Thyroid gland (tissue), 4 donors: ENCODE data around the gene ADIPOR1. TPM values are rescaled to one million over a fixed set of nuclear protein-coding genes. Genes with fewer than 3 reads are reported as not detected.

Experiments
- DNase-seq, 2 donors: peaks; one replicate each; pipeline ENCODE4 v3.0.0-alpha.2; 2019
- H3K27ac ChIP-seq, 3 donors: fragments of 200-600 bp; sonication (generic); 1 replicate in 2 of 3; 2 replicates in 1 of 3; pipeline ENCODE4 v1.5.1; 2016 to 2019; ENCODE audit warnings: mild to moderate bottlenecking in 1 of 3, moderate library complexity in 1 of 3
- H3K27me3 ChIP-seq: fragments of 200-600 bp; sonication (generic); one replicate; pipeline ENCODE4 v1.5.1; 2019
- H3K36me3 ChIP-seq, 2 donors: fragments of 200-600 bp; sonication (generic); one replicate each; pipeline ENCODE4 v1.5.1; 2016 to 2019
- H3K4me1 ChIP-seq, 2 donors: fragments of 200-600 bp; sonication (generic); one replicate each; pipeline ENCODE4 v1.5.1; 2017 to 2019
- H3K4me3 ChIP-seq, 3 donors: fragments of 200-600 bp; sonication (generic); replicated peaks in 1 of 3; 1 replicate in 2 of 3; 2 replicates in 1 of 3; pipeline ENCODE4 v1.5.1; 2016; ENCODE audit warnings: mild to moderate bottlenecking in 1 of 3
- H3K9me3 ChIP-seq: fragments of 200-600 bp; sonication (generic); one replicate; pipeline ENCODE4 v1.5.1; 2017
- POLR2A ChIP-seq, 2 donors: fragments of 450-650 bp; IDR thresholded peaks; one replicate each; pipeline ENCODE4 v1.6.1; 2017; ENCODE audit warnings: antibody characterized with exemption in 2 of 2, mild to moderate bottlenecking in 2 of 2, moderate library complexity in 1 of 2
- WGBS, 2 donors: methylation state at CpG; one replicate each; pipeline ENCODE4 v1.1.5; 2017; 5-methylcytosine and 5-hydroxymethylcytosine counted together
- intact Hi-C: fragments of 100-400 bp; cut with DNase I; formaldehyde crosslinking; loops from one replicate; pipeline ENCODE4 v1.15.1; 2023
- total RNA-seq, 4 donors: library from RNA; depleted of rRNA; stranded (reverse); fragments of >200 nt; gene quantifications; one replicate each; pipeline ENCODE4 v1.2.3, GENCODE V29; 2016
- TF ChIP-seq, protein P1 (sequence below), 6 experiments: fragments of 200-600 bp in 3 of 6; fragments of 450-650 bp in 3 of 6; sonication (generic) in 3 of 6; IDR thresholded peaks; one replicate each; pipeline ENCODE4 v1.5.1; 2016 to 2019; ENCODE audit warnings: antibody characterized with exemption in 6 of 6, mild to moderate bottlenecking in 2 of 6, inconsistent platforms in 1 of 6, moderate library complexity in 1 of 6

Gene ADIPOR1
- total RNA-seq, 4 donors from 2014 or later = 76.3 to 108 (median 81.2) TPM

GRCh38 chr1:202966006-202966898, 8.1 kb upstream of the ADIPOR1 start:
- Histone ChIP-seq H3K4me1 (peaks cover 8 to 11% of the 10 kb centered on the region in 2 donors), H3K27me3 (no peaks in the 10 kb centered on the region), H3K27ac (peak overlapping the region; percentile 87 to 94 (median 89)), H3K36me3 (no peaks in the 10 kb centered on the region), H3K4me3 (peak overlapping the region; percentile 27 to 95 (median 71)), H3K9me3 (no peaks in the 10 kb centered on the region)
- no peak for DNase-seq
- TF ChIP-seq POLR2A (IDR thresholded peaks at IDR 0.05) = no peak
- TF ChIP-seq, protein P1, sequence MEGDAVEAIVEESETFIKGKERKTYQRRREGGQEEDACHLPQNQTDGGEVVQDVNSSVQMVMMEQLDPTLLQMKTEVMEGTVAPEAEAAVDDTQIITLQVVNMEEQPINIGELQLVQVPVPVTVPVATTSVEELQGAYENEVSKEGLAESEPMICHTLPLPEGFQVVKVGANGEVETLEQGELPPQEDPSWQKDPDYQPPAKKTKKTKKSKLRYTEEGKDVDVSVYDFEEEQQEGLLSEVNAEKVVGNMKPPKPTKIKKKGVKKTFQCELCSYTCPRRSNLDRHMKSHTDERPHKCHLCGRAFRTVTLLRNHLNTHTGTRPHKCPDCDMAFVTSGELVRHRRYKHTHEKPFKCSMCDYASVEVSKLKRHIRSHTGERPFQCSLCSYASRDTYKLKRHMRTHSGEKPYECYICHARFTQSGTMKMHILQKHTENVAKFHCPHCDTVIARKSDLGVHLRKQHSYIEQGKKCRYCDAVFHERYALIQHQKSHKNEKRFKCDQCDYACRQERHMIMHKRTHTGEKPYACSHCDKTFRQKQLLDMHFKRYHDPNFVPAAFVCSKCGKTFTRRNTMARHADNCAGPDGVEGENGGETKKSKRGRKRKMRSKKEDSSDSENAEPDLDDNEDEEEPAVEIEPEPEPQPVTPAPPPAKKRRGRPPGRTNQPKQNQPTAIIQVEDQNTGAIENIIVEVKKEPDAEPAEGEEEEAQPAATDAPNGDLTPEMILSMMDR (IDR thresholded peaks at IDR 0.05) = no peak
- WGBS, 2 donors = 42 to 50% methylated on average over 14 to 17 of the region's 18 CpGs
- intact Hi-C loops = loop anchor here (5.0 kb wide), 1 partner anchor 41 kb away; the partner anchor contains the start of gene TMEM183A

DNA sequence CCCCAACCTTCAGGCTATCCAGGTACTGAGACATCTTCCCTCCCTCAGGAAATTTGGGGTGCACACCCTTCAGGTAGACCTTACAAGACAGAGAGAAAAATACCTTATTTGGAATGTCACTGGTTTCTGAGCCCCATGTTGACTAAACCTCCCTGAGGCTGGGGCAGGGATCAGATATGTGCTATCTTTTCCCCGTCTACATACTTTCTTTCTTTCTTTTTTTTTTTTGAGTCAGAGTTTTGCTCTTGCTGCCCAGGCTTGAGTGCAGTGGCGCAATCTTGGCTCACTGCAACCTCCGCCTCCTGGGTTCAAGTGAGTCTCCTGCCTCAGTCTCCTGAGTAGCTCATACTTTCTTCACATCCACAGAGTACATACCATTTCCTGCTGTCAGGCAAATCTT, 7.3 kb upstream of the ADIPOR1 start:
- no peak for TF ChIP-seq POLR2A (IDR thresholded peaks at IDR 0.05)
- TF ChIP-seq, protein P1 (IDR thresholded peaks at IDR 0.05) = no peak
- H3K4me3 ChIP-seq = no peak overlapping the region
- no peaks in the 10 kb centered on the region for H3K36me3 ChIP-seq
- 88 to 91% methylated on average over 3 of the region's 3 CpGs for WGBS, 2 donors
- H3K27ac ChIP-seq = no peak overlapping the region
- DNase-seq = no peak
- H3K9me3 ChIP-seq = no peaks in the 10 kb centered on the region
- H3K27me3 ChIP-seq = no peaks in the 10 kb centered on the region
- H3K4me1 ChIP-seq = peaks cover 8 to 11% of the 10 kb centered on the region in 2 donors
- intact Hi-C loops = loop anchor here (5.0 kb wide), 1 partner anchor 42 kb away; the partner anchor contains the start of gene TMEM183A

GRCh38 chr1:202964791-202965410, 6.8 kb upstream of the ADIPOR1 start:
- whole genome bisulfite sequencing, 2 donors = 92 to 95% methylated on average over 6 of the region's 6 CpGs
- Histone ChIP-seq H3K4me3 (no peak overlapping the region), H3K9me3 (no peaks in the 10 kb centered on the region), H3K4me1 (peaks cover 8 to 11% of the 10 kb centered on the region in 2 donors), H3K27me3 (no peaks in the 10 kb centered on the region), H3K36me3 (no peaks in the 10 kb centered on the region), H3K27ac (no peak overlapping the region)
- intact Hi-C loops = loop anchor here (5.0 kb wide), 1 partner anchor 42 kb away; the partner anchor contains the start of gene TMEM183A
- DNase-seq = no peak
- TF ChIP-seq, protein P1 (IDR thresholded peaks at IDR 0.05) = no peak
- TF ChIP-seq POLR2A (IDR thresholded peaks at IDR 0.05) = no peak

GRCh38 chr1:202961220-202961880, 3.2 kb upstream of the ADIPOR1 start:
- intact Hi-C loops = no loop called here

More at GRCh38 chr1:202961220-202961880, 3.2 kb upstream of the ADIPOR1 start:
- H3K9me3 ChIP-seq = no peaks in the 10 kb centered on the region
- no peak for TF ChIP-seq POLR2A (IDR thresholded peaks at IDR 0.05)
- TF ChIP-seq, protein P1 (IDR thresholded peaks at IDR 0.05) = no peak
- no peak overlapping the region for H3K4me3 ChIP-seq
- DNase-seq = no peak
- peaks cover 13 to 22% of the 10 kb centered on the region in 2 donors for H3K4me1 ChIP-seq
- no peaks in the 10 kb centered on the region for H3K36me3 ChIP-seq
- no peaks in the 10 kb centered on the region for H3K27me3 ChIP-seq
- no peak overlapping the region for H3K27ac ChIP-seq
- WGBS, 2 donors = 96 to 97% methylated on average over 4 to 5 of the region's 5 CpGs
